GM19455 (cell line): Measurements from ENCODE around the gene TSNAXIP1.
"Not testable (repeated sequence)": the region's sequence is repeated elsewhere in the genome, so short reads cannot be mapped to it uniquely, and the experiment has no call there.

Experiments used
- ATAC-seq: cut with Tn5 transposase; IDR thresholded peaks from one replicate; pipeline ENCODE4 v1.9.1; 2021; ENCODE audit not compliant: unreplicated experiment

Gene TSNAXIP1

GRCh38 chr16:67833415-67834241 is 26.9 kb downstream of the TSNAXIP1 start:
- ATAC-seq, result peak; percentile 92

DNA sequence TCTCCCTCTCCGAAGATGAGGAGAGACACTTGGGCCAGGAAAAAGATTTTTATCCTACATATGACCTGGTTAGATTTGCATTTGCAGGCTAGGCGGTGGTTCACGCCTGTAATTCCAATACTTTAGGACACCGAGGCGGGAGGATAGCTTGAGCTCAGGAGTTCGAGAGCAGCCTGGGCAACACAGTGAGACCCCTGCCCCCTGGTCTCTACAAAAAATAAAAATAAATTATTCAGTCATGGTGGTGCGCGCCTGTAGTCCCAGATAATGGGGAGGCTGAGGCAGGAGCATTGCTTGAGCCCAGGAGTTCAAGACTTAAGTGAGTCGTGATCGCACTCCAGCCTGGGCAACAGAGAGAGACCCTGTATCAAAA is 27.5 kb downstream of the TSNAXIP1 start:
- ATAC-seq, result no peak

DNA sequence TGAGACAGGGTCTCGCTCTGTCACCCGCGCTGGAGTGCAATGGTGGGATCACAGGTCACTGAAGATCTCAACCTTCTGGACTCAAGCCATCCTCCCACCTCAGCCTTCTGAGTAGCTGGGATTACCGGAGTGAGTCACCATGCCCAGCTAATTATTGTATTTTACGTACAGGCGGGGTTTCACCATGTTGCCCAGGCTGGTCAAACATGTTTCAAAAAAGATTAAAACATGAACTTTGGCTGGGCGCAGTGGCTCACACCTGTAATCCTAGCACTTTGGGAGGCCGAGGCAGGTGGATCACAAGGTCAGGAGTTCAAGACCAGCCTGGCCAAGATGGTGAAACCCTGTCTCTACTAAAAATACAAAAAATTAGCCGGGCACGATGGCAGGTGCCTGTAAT is 30.5 kb downstream of the TSNAXIP1 start:
- ATAC-seq, result not testable (repeated sequence)

DNA sequence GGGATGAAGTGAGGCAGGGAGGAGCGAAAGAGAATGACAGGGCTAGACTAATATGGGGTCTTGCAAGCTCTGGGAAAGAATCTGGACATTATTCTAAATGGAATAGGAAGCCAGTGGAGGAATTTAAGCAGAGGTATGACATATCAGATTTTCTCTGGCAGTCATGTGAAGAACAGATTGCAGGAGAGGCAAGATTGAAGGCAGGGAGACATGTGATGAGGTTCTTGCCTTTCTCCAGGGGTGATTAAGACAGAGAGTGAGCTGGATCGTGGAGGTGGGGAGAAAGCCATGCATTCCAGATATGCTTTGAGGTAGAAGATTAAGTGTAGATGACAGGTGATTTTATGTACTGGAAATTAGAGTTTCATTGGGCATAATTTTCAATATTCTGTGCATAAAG is 31.1 kb downstream of the TSNAXIP1 start:
- ATAC-seq, result no peak

GRCh38 chr16:67841198-67841815 is 34.6 kb downstream of the TSNAXIP1 start:
- ATAC-seq, result no peak

DNA sequence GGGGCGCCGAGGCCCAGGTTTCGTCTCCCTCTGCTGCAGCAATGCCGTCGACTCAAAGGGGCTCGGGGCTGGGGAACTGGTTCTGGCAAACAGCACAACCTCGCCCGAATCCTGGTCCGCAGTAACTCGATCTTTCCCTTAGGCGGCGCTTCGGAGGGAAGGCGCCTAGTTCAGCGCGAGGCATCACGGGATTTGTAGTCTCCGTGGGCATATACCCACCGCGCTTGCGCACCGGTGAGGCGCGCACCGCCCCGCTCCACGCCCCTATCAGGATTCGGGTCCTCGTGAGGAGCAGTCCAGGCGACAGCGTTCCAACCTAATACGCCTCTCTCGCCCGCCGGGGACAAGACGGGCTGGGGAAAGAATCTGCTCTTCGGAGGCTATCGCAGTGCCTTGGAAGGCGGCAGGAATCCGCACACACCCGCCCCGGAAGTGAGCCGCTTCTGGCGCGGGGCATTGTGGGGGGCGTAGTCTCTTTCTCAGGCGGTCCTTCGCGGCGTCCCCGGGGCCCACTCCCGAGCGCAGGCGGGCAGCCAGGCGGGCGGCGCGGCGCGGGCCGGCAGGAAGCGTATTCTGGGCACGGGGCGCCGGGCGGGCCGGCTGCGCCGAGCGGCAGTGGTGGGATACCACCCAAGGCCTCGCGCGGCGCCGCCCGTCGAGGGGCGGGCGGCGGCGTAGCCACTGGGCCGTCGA is 35.3 kb downstream of the TSNAXIP1 start, which contains the start of gene THAP11:
Gene THAP11 (plus strand): TSS at position 505 of the 693 bp plus-strand sequence. CDS start 235 bp downstream, outside the sequence.
- ATAC-seq, result peak; percentile 42

GRCh38 chr16:67842509-67843342 is 36.0 kb downstream of the TSNAXIP1 start:
- ATAC-seq, result peak; percentile 10

DNA sequence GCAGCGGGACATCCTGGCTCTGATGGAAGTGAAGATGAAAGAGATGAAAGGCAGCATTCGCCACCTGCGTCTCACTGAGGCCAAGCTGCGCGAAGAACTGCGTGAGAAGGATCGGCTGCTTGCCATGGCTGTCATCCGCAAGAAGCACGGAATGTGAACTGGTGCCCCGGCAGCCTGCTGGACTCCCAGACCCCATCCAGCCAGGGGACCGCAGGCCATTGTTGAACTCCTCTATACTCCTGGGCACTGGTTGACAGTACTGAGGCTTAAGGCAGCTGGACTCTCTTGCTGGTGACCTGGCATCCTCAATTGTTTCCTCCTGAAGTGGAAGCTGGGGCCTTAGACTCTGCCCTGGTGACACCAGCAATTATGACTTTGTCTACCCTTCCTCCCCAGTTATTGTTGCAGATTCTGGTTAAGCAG is 36.7 kb downstream of the TSNAXIP1 start:
- ATAC-seq, result no peak

DNA sequence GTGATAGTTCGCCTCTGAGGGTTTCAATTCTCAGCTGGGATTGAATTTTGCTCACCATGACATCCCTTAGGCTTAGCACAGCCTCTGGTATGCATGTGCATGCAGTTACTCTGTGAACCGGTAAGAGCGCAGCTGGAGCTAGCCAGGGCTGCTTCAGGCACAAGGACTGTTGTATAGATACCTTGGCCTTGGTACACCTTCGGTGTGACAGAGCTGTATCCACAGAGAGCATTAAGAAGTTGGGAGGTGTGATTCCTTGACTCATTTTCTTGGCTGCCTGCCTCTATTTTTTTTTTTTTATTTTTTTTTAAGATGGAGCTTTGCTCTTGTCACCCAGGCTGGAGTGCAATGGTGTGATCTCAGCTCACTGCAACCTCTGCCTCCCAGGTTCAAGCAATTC is 37.8 kb downstream of the TSNAXIP1 start:
- ATAC-seq, result no peak

DNA sequence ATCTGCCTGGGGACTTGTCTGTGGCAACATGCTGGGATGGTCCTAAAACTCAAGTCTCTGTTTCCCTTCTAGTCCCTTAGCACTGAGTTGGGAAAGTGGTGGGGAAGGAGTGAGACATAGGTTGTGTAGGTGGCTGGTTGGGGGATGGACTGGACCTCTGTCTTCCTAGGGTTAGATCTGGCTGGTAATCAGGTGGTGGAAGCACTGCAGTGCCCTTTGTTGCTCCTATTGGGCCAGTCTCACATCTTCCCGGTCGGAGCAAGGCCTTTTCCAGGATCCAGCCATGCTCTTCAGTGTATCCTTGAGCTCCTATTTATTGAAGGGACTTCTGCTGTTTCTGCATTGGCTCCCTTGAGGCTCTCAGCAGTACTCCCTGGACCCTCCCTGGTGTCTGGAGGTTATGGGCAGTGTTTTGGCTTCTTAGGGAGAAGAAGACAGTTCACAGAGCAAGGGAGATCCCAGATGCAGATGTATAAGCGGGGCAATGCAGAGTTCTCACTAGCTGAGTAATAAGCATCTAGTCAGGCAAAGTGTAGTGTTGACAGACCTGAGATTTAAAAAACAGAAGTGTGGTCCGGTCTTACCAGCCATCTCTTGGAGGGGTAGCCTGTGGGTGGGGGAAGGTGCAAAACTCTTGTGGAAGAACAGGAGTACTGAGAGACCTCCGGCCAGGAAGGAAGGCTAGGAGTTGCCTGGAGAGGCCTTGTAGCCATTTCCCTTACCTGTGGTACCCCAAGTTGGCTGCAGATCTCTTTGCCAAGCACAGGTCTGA is 38.8 kb downstream of the TSNAXIP1 start:
- ATAC-seq, result no peak

DNA sequence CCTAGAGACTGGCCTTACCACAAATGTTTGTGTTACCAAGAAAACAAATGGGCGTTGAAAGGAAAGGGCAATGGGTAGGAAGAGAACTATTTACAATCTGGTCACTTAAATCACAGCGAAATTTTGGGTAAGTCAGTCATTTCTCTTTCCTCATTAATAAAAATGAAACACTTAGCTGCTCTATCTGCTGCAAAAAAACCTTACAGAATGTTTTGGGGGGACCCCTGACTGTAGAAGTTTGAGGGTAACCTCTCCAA is 39.3 kb downstream of the TSNAXIP1 start:
- ATAC-seq, result no peak

DNA sequence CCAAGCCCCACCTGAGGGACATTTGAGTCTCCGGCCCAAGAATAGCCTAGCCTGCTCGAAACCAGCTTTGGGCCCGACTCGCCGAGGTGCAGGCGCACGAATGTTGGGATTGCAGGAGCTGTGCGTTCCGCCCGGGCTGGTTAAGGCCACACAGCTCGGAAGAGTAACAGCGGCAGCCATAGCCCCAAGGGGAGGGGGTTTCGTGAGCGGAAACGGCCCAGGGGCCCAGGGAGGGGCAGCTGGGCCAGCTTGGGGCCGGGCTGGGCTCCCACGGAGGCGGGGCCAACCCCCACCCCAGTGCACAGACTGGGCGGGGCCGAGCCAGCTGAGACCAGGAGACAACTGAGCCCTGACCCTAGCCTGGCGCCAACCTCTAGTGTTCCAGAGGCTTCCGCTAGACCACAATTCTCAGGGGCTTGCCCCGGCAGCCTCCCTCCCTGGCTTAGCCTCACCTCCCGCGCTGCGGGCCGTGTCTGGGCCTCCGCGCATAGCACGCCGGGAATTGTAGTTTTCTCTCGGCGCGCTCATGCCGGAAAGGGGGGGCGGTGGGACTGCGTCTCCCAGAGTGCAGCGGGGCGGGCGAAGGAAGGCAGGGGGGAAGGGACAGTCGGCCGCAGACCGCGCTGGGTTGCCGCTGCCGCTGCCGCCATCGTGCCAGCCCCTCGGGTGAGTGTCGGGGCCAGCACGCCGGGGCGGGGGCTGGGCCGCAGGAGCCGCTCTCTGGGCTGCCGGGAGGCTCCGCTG is 39.8 kb downstream of the TSNAXIP1 start, which contains the start of gene NUTF2:
Gene NUTF2 (plus strand): TSS at position 614 of the 744 bp plus-strand sequence. CDS start 18,198 bp downstream, outside the sequence.
- peak; percentile 62 for ATAC-seq

GRCh38 chr16:67847064-67847861 is 40.6 kb downstream of the TSNAXIP1 start, which contains the start of gene CENPT:
Gene CENPT, minus strand, starts transcription at chr16:67847693. Its CDS starts 13,834 bp downstream, at chr16:67833859.
- ATAC-seq, result peak; percentile 35

DNA sequence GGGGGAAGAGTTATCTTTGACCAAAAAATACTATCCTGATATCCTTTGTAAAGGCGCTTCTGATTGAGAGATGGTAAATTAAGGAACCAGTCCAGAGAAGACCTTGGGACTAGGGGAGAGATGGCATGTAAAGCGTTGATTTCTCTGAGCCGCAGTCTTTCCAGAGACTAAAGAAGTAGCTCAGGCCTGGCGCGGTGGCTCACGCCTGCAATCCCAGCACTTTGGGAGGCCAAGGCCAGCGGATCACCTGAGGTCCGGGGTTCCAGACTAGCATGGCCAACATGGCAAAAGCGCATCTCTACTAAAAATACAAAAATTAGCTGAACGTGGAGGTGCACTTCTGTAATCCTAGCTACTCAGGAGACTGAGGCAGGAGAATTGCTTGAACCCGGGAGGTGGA is 41.4 kb downstream of the TSNAXIP1 start:
- ATAC-seq, result no peak

- ATAC-seq, result no peak
Measured at GRCh38 chr16:67853670-67854069, 47.0 kb downstream of the TSNAXIP1 start.

- no peak for ATAC-seq
Measured at GRCh38 chr16:67855789-67856188, 49.1 kb downstream of the TSNAXIP1 start.

DNA sequence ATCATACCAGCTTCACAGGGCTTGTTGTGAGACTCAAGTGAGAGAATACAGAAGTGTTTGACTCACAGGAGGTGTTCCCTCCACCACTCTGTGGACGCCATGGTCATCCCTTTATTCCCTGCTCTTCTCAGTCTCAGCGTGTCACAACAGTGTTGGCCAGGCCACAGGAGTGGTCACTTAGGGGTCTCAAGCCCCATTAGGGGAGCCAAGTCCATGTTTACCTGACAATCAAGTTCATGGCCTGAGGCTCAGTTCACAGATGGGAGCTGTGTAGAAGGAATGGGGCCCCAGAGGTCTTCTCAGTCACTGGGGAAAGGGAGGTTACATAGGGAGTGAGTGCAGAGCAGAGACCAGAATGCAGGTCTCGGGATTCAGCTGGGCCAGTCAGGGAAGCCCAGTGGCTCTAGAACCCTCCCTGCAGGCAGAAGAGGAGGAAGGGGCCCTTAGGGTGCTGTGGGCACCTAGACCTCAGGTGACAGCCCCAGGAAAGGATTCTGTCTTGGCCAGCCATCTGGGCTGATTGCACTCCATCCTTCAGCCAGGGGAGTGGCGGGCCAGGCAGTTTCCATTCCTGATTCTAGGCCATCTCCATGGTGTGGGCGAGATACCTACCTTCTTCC is 50.3 kb downstream of the TSNAXIP1 start:
- ATAC-seq, result no peak

DNA sequence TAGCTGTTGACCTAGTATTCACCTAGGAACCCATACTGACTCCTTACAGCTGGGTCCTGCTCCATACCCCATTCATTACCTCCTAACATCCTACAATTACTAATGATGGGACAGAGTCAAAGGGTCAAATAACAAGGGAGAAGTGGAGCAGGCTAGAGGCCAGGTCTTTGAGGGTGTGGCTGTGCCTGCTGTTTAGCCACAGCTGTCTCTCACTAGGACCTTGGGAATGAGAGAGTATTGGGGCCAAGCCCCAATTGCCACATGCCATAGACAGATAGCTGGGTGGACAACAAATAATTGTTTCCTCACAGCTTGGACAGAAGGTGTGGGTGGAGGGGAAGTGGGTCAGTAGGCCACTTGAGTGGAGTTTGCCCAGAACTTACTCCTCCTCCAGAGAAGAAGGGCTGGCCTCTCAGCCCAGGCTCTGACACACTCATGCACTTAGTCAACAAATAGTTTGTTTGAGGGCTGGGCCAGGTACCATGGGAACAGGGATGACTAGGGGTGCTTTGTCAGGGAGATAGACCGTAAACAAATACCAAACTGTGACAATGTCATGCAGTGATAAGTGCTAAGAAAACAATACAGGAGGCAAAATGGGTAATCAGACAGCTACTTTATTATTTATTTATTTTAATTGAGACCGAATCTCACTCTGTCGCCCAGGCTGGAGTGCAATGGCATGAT is 51.0 kb downstream of the TSNAXIP1 start:
- ATAC-seq, result no peak
